Stomach (tissue), 9 donors: Measurements from ENCODE around the gene MRGPRE. TPM values are rescaled to one million over a fixed set of nuclear protein-coding genes. Genes with fewer than 3 reads are reported as not detected.

ENCODE experiments used
- DNase-seq, 2 donors: peaks; one replicate each; pipeline versions ENCODE4 v3.0.0 to v3.0.0-alpha.2; 2013 to 2019
- H3K27ac ChIP-seq, 5 donors: fragments of 200-600 bp in 4 of 5; sonication (generic) in 4 of 5; one replicate each; pipeline ENCODE4 v1.5.1; 2013 to 2019; ENCODE audit warnings: mild to moderate bottlenecking in 1 of 5, moderate library complexity in 1 of 5
- H3K27me3 ChIP-seq, 3 donors: fragments of 200-600 bp; sonication (generic); one replicate each; pipeline ENCODE4 v1.5.1; 2017 to 2019; ENCODE audit warnings: mixed run types in 1 of 3
- H3K36me3 ChIP-seq, 4 donors: fragments of 200-600 bp; sonication (generic); 1 replicate in 3 of 4; 2 replicates in 1 of 4; pipeline ENCODE4 v1.5.1; 2016 to 2019
- H3K4me1 ChIP-seq, 4 donors: fragments of 200-600 bp; sonication (generic); one replicate each; pipeline ENCODE4 v1.5.1; 2016 to 2019
- H3K4me3 ChIP-seq, 4 donors: fragments of 200-600 bp; sonication (generic) in 3 of 4; one replicate each; pipeline ENCODE4 v1.5.1; 2016 to 2019; ENCODE audit warnings: mild to moderate bottlenecking in 1 of 4
- H3K9me3 ChIP-seq, 4 donors: fragments of 200-600 bp; sonication (generic); one replicate each; pipeline ENCODE4 v1.5.1; 2016 to 2019
- CTCF ChIP-seq, 7 experiments: fragments of 450-650 bp in 4 of 7; fragments of 200-600 bp in 3 of 7; sonication (generic) in 3 of 7; IDR thresholded peaks; one replicate each; pipeline ENCODE4 v1.5.1; 2016 to 2019; ENCODE audit warnings: antibody characterized with exemption in 7 of 7, control low read depth in 2 of 7, mild to moderate bottlenecking in 1 of 7
- EP300 ChIP-seq: sonication (generic); formaldehyde crosslinking; IDR thresholded peaks from one replicate; pipeline ENCODE4 v1.6.1; 2017; ENCODE audit warnings: antibody characterized with exemption
- POLR2A ChIP-seq, 4 donors: fragments of 450-650 bp; IDR thresholded peaks; one replicate each; pipeline ENCODE4 v1.6.1; 2016; ENCODE audit warnings: antibody characterized with exemption in 4 of 4, control low read depth in 2 of 4, mild to moderate bottlenecking in 1 of 4, moderate library complexity in 1 of 4
- POLR2AphosphoS5 ChIP-seq, 3 donors: sonication (generic); formaldehyde crosslinking; IDR thresholded peaks; one replicate each; pipeline ENCODE4 v1.6.1; 2016; ENCODE audit warnings: antibody characterized with exemption in 3 of 3
- WGBS, 5 donors: extraction: QIAGEN DNeasy Blood & Tissue Kit in 3 of 5; methylation state at CpG; one replicate each; pipeline versions ENCODE4 v1.1.5 to v1.1.7; 2013 to 2018; 5-methylcytosine and 5-hydroxymethylcytosine counted together
- intact Hi-C: fragments of 100-400 bp; cut with DNase I; formaldehyde crosslinking; loops from one replicate; pipeline ENCODE4 v1.15.1; 2023; ENCODE audit warnings: low total_unique reads
- polyA plus RNA-seq, 3 donors: library from polyadenylated mRNA; stranded (reverse); fragments of 200-250 nt; gene quantifications; one replicate each; pipeline ENCODE4 v1.2.3, GENCODE V29; 2013
- total RNA-seq, 5 donors: library from RNA; depleted of rRNA; stranded (reverse); fragments of >200 nt; gene quantifications; one replicate each; pipeline versions ENCODE4 v1.1.0 to v1.2.3, GENCODE V29; 2014 to 2016
- donor health status: healthy with polysubstance abuse.
- donor health status: Bipolar disorder and iron deficiency.
- donor health status: healthy.

MRGPRE gene
- total and polyA plus RNA-seq, 8 donors: not detected

- TF ChIP-seq POLR2A (IDR thresholded peaks at IDR 0.05) (no peak), EP300 (no peak), POLR2AphosphoS5 (IDR thresholded peaks at IDR 0.05) (no peak), CTCF (IDR thresholded peaks at IDR 0.05) (no peak)
- DNase-seq: no peak
- no peak overlapping the region for H3K4me3 ChIP-seq
Observed at GRCh38 chr11:3245071-3245470, 12.9 kb upstream of the MRGPRE start.

GRCh38 chr11:3243880-3244279 is 11.7 kb upstream of the MRGPRE start:
- Histone ChIP-seq H3K36me3 (no peaks in the 10 kb centered on the region), H3K9me3 (no peaks in the 10 kb centered on the region), H3K27me3 (no peaks in the 10 kb centered on the region), H3K4me1 (no peaks in the 10 kb centered on the region), H3K27ac (no peak overlapping the region), H3K4me3 (no peak overlapping the region)
- TF ChIP-seq CTCF (IDR thresholded peaks at IDR 0.05) (no peak), POLR2A (IDR thresholded peaks at IDR 0.05) (no peak), EP300 (no peak), POLR2AphosphoS5 (IDR thresholded peaks at IDR 0.05) (no peak)
- DNase-seq: no peak
- intact Hi-C loops: no loop called here
- WGBS, 5 donors: 77 to 90% (median 83%) methylated on average over 1 of the region's 1 CpG

More at GRCh38 chr11:3245071-3245470, 12.9 kb upstream of the MRGPRE start:
- Histone ChIP-seq H3K4me1 (no peaks in the 10 kb centered on the region), H3K27ac (no peak overlapping the region), H3K27me3 (no peaks in the 10 kb centered on the region), H3K9me3 (no peaks in the 10 kb centered on the region), H3K36me3 (no peaks in the 10 kb centered on the region)
- intact Hi-C loops: no loop called here

GRCh38 chr11:3237119-3237518 is 4.9 kb upstream of the MRGPRE start:
- TF ChIP-seq POLR2A (IDR thresholded peaks at IDR 0.05) (no peak), POLR2AphosphoS5 (IDR thresholded peaks at IDR 0.05) (no peak), EP300 (no peak), CTCF (IDR thresholded peaks at IDR 0.05) (no peak)

GRCh38 chr11:3234846-3235245 is 2.6 kb upstream of the MRGPRE start:
- no peaks in the 10 kb centered on the region for H3K36me3 ChIP-seq
- H3K27me3 ChIP-seq: peaks cover 0 to 30% (median 8%) of the 10 kb centered on the region in 3 donors
- no peak overlapping the region for H3K4me3 ChIP-seq
- no peaks in the 10 kb centered on the region for H3K9me3 ChIP-seq
- no peak overlapping the region for H3K27ac ChIP-seq
- peaks cover 0 to 5% (median 0%) of the 10 kb centered on the region in 4 donors for H3K4me1 ChIP-seq
- TF ChIP-seq CTCF (IDR thresholded peaks at IDR 0.05) (no peak), POLR2AphosphoS5 (IDR thresholded peaks at IDR 0.05) (no peak), POLR2A (IDR thresholded peaks at IDR 0.05) (no peak), EP300 (no peak)
- WGBS, 5 donors: 61 to 80% (median 68%) methylated on average over 7 of the region's 7 CpGs
- no peak for DNase-seq
- intact Hi-C loops: no loop called here

More at GRCh38 chr11:3237119-3237518, 4.9 kb upstream of the MRGPRE start:
- intact Hi-C loops: no loop called here
- H3K9me3 ChIP-seq: no peaks in the 10 kb centered on the region
- no peak for DNase-seq
- no peak overlapping the region for H3K4me3 ChIP-seq
- H3K4me1 ChIP-seq: peaks cover 0 to under 1% (median 0%) of the 10 kb centered on the region in 4 donors
- H3K27me3 ChIP-seq: peaks cover 0 to 7% (median 0%) of the 10 kb centered on the region in 3 donors
- H3K36me3 ChIP-seq: no peaks in the 10 kb centered on the region
- no peak overlapping the region for H3K27ac ChIP-seq
- 86 to 95% (median 91%) methylated on average over 2 of the region's 2 CpGs for WGBS, 5 donors
